Activated T-helper 1 cell treated with Interleukin-2 at 50 U/mL for 16 hours (primary cell): Measurements from ENCODE around the gene ADGRD1.

ENCODE experiments used
- DNase-seq: peaks from one replicate; pipeline ENCODE4 v3.0.0-alpha.2; 2020; ENCODE audit warnings: low read depth

ADGRD1 gene

DNA sequence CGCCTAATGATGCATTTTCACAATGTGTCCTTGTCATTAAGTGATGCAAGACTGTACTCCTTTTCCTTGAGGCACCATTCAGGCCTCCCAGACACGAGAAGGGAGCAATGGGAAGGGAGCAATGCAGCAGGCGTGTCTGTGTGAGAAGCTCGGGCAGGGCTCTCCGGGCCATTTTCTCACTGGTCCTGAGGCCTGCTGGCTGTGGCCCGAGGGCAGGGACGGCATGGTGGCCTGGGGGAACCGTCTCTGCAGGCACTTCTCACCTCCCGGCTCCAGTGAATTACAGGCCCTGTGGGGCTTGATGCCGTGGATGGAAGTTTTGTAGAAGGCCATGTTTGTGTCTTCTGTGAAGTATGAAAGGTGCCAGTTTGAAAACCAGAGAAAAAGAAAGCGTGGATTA, 71.0 kb downstream of the ADGRD1 start:
- DNase-seq, result no peak

DNA sequence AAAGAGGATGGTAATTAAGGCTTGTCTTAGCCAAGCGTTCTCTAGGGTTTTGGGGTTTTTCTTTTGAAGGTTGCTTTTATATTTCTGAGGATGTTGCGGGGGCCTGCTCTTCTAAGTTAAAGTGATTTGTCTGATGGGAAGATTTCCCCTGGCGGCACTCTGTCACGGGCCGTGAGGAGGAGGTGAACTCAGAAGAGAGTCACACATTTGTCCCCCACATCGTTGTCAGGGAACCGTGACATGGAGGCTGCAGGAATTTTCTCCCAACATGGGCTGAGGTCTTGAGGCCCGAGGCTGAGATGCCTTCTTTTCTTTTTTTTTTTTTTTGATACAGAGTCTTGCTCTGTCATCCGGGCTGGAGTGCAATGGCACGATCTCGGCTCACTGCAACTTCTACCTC, 71.5 kb downstream of the ADGRD1 start:
- no peak for DNase-seq

- DNase-seq, result no peak
Measured at GRCh38 chr12:131025939-131026702, 72.4 kb downstream of the ADGRD1 start.

GRCh38 chr12:131026754-131027153, 73.0 kb downstream of the ADGRD1 start:
- DNase-seq, result no peak

- no peak for DNase-seq
Measured at GRCh38 chr12:131027264-131027663, 73.6 kb downstream of the ADGRD1 start.

DNA sequence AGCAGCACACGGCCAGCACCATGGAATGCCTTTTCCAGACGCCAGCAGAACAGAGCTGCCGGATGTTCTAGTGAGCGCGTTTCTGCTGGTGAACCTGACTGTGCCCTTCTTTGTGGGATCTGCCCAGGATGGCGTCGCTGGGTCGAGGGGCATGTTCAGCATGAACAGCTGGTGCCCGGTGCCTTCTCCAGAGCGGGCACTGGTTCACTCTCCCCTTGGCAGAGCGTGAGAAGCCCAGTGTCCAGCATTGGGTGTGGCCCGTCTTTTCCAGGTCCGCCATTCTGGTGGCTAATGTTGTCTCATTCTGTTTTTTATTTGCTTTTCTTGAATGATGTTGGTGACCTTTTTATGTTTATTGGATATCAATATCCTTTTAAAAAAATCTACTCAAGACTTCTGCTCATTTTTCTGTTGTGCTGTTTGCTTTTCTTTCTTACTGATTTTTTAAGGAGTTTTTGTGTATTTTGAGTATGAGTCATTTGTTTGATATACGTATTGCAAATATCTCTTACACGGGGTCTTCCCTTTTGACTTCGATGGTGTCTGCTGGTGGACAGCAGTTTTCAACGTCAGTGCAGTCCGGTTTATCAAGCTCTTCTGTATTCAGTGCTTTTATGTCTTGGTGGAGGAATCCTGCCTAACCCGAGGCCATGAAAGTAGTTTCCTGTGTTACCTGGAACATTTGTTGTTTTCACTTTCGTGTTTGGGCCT, 74.3 kb downstream of the ADGRD1 start:
- no peak for DNase-seq

GRCh38 chr12:131028587-131029338, 75.1 kb downstream of the ADGRD1 start:
- no peak for DNase-seq

DNA sequence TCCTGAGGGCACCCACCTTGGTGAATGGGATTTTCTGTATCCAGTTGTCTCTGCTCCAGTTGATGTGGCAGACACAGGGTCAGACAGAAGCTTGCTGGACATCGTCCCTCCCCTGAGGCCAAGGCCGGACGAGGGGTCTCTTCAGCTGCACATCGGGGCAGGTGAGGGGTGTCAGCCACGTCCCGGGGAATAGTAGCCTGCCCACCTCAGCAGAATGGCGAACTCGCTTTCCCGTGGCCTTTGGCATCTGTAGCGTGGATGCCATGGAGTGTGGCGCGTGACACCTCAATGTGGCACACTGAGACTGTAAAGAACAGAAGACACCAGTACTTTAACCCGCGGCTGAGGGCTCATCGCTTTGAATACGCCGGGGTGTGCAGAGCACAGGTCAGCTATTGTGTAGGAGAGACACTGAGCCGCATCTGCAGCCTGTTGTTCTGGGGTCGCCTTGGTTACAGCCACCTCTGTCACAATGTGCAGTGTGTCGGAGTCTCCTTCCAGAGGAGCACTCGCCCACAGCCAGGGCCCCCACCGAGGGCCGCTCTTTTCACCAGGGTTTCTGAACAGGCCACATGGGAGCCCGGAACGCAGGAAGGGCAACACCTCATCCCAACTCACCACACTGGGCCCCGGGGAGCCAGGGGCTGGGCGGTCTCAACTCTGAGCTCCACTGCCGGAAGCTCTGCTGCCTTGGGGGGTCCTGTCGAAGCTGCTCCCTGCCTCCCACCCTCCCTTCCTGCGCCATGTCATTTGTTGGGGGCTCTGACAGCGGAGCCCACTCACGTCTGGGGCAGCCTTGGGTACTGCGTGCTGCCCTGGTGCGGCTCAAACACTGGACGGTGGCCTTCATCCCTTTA, 77.0 kb downstream of the ADGRD1 start:
- no peak for DNase-seq

DNA sequence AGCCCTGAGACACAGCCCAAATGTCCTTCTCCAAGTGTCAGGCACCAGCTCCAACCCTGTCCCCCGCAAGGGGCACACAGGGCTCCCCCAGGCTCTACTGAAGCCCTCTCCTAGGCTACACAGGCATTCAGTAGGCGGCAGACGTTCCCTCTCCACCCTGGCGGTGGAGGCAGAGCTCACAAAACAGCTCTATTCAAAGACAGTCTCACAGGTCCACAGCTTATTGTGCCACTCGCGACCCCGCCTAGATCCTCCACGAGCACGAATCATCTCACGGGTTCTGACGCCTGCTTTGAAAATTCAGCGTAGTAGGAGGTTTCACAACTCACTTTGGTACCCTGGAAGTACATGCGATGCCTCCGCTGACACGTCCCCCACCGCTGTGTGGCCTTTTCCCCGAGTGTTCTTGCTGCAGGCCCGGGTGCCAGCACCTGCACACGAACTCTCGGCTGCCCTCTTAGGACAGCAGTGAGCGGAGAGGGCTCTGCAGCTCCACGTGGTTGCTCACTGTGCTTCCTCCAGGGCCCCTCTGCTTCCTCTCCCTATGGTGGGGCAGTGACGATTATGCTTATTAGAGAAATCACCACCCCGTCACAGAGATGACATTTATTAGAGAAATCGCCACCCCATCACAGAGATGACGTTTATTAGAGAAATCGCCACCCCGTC, 78.5 kb downstream of the ADGRD1 start:
- DNase-seq, result no peak

GRCh38 chr12:131033486-131033885, 79.8 kb downstream of the ADGRD1 start:
- DNase-seq, result no peak

- no peak for DNase-seq
Measured at GRCh38 chr12:131033886-131034482, 80.3 kb downstream of the ADGRD1 start.

DNA sequence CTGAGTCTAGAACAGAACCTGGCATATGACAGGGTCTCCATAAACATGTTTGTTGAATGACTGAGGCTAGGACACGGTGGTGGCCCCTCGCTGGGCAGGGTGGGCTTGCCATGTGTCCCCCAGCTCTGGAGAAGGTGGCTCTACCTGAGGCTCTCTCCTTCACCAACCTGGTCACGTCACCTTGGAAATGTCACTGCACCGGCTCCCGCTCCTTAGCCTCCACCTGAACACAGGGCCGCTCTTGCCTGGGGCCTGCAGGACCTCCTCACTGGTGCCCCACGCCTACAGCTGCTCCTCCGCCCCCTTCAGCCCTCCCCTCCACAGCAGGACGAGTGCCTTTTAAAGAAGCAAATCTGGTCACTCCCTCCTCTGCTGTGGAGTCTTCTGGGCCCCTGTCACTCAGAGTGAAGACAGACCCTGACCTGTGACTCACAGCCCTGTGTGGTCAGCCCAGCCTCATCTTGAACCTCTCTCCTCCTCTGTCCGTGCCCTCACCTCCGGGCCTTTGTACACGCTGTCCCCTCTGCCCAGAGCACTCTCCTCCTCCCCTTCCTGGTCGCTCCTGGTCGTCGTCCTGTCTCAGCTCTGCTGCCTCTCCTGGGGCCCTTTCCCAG, 81.0 kb downstream of the ADGRD1 start:
- no peak for DNase-seq

DNA sequence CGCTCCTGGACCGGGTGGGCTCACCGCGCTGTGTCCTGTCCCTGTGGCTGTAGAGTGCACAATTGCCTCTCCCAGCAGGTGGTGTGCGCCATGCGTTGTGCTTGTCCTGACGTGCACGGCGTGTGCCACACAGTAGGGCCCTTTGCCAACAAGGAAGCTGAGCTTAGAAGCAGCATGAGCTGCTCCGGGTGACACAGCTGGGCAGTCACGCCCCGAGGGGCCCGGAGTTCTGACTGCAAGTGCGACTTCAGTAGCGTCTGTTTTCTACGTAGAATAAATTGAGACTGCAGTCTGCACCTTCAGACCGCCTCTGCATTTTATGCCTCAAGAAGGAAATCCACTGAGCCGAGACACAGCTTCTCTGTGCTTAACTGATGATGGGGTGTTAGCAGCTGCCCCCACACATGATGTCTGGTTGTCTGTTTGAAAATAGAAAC, 81.6 kb downstream of the ADGRD1 start:
- DNase-seq, result no peak

DNA sequence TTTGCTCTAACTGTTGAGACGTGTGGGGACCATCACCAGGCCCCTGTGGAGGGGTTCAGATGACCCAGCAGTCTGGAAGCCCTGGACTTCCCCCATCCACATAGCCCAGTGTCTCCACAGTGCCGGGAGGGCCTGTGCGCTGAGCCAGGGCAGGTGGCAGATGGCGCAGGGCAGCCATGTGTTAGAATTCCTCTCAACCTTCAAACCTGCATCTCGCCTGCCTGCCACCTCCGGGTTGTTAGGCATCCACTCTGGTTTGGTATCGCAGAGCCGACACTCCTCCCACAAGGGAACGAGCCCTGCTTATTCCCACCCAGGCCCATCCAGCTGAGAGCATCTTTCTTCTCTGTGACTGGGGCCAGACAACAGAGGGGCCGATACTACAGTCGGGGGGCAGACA, 84.5 kb downstream of the ADGRD1 start:
- DNase-seq, result no peak

GRCh38 chr12:131038961-131039950, 85.5 kb downstream of the ADGRD1 start:
- DNase-seq, result no peak

GRCh38 chr12:131040491-131040890, 86.8 kb downstream of the ADGRD1 start:
- no peak for DNase-seq

GRCh38 chr12:131041216-131041967, 87.7 kb downstream of the ADGRD1 start:
- DNase-seq, result no peak
